Measurements from ENCODE around the gene KRT81. TPM values are rescaled to one million over a fixed set of nuclear protein-coding genes. Genes with fewer than 3 reads are reported as not detected.

Gene KRT81
- total RNA-seq, 1 donor from 2014 or later, result 0.16 TPM

GRCh38 chr12:52322069-52322468 is 30.7 kb upstream of the KRT81 start:
- no peaks in the 10 kb centered on the region for H3K4me1 Mint-ChIP-seq
- TF ChIP-seq CTCF (IDR thresholded peaks at IDR 0.05; ENCODE audit: unreplicated experiment), result no peak
- H3K27ac Mint-ChIP-seq, result no peak overlapping the region
- no peaks in the 10 kb centered on the region for H3K9me3 Mint-ChIP-seq
- H3K27me3 Mint-ChIP-seq (ENCODE audit: low read depth), result peaks cover 50% of the 10 kb centered on the region
- H3K4me3 Mint-ChIP-seq, result no peak overlapping the region
- DNase-seq (ENCODE audit: low spot score in 2 of 2, unreplicated experiment in 2 of 2), result no peak
- H3K36me3 Mint-ChIP-seq, result no peaks in the 10 kb centered on the region

GRCh38 chr12:52321418-52321817 is 30.1 kb upstream of the KRT81 start:
- H3K27me3 Mint-ChIP-seq (ENCODE audit: low read depth), result peaks cover 50% of the 10 kb centered on the region
- H3K4me3 Mint-ChIP-seq, result no peak overlapping the region
- peak in 1 of 2 experiments; percentile 1 for DNase-seq (ENCODE audit: low spot score in 2 of 2, unreplicated experiment in 2 of 2)
- H3K4me1 Mint-ChIP-seq, result no peaks in the 10 kb centered on the region
- H3K27ac Mint-ChIP-seq, result no peak overlapping the region
- TF ChIP-seq CTCF (IDR thresholded peaks at IDR 0.05; ENCODE audit: unreplicated experiment), result no peak
- H3K9me3 Mint-ChIP-seq, result no peaks in the 10 kb centered on the region
- H3K36me3 Mint-ChIP-seq, result no peaks in the 10 kb centered on the region

- H3K9me3 Mint-ChIP-seq, result no peaks in the 10 kb centered on the region
- no peak within 1 kb of the TSS for H3K27ac Mint-ChIP-seq
- no peaks in the 10 kb centered on the region for H3K36me3 Mint-ChIP-seq
- TF ChIP-seq CTCF (IDR thresholded peaks at IDR 0.05; ENCODE audit: unreplicated experiment), result no peak
- no peaks in the 10 kb centered on the region for H3K4me1 Mint-ChIP-seq
- H3K27me3 Mint-ChIP-seq (ENCODE audit: low read depth), result peaks cover 50% of the 10 kb centered on the region
- peak in 1 of 2 experiments; percentile 12 for DNase-seq (ENCODE audit: low spot score in 2 of 2, unreplicated experiment in 2 of 2)
- no peak within 1 kb of the TSS for H3K4me3 Mint-ChIP-seq
Measured at GRCh38 chr12:52320784-52321400, 29.6 kb upstream of the KRT81 start, which contains the start of gene KRT83. Gene KRT83 (minus strand): TSS chr12:52321398. CDS start chr12:52321335, 63 bp downstream.

- H3K9me3 Mint-ChIP-seq, result no peaks in the 10 kb centered on the region
- no peak overlapping the region for H3K4me3 Mint-ChIP-seq
- H3K36me3 Mint-ChIP-seq, result no peaks in the 10 kb centered on the region
- H3K27me3 Mint-ChIP-seq (ENCODE audit: low read depth), result peaks cover 41% of the 10 kb centered on the region
- peak in 1 of 2 experiments; percentile 5 for DNase-seq (ENCODE audit: low spot score in 2 of 2, unreplicated experiment in 2 of 2)
- no peak overlapping the region for H3K27ac Mint-ChIP-seq
- TF ChIP-seq CTCF (IDR thresholded peaks at IDR 0.05; ENCODE audit: unreplicated experiment), result no peak
- no peaks in the 10 kb centered on the region for H3K4me1 Mint-ChIP-seq
Measured at GRCh38 chr12:52319097-52319496, 27.8 kb upstream of the KRT81 start.

GRCh38 chr12:52318241-52318990 is 27.1 kb upstream of the KRT81 start:
- Mint-ChIP-seq H3K36me3 (no peaks in the 10 kb centered on the region), H3K9me3 (no peaks in the 10 kb centered on the region), H3K27ac (no peak overlapping the region), H3K27me3 (ENCODE audit: low read depth) (peaks cover 47% of the 10 kb centered on the region), H3K4me1 (no peaks in the 10 kb centered on the region), H3K4me3 (no peak overlapping the region)
- DNase-seq (ENCODE audit: low spot score in 2 of 2, unreplicated experiment in 2 of 2), result no peak
- no peak for TF ChIP-seq CTCF (IDR thresholded peaks at IDR 0.05; ENCODE audit: unreplicated experiment)
